HepG2 (cell line): ENCODE data around the gene SECTM1. TPM values are rescaled to one million over a fixed set of nuclear protein-coding genes. Genes with fewer than 3 reads are reported as not detected.

Source experiments
- ATF5 ChIP-seq: sonication (generic); formaldehyde crosslinking; IDR thresholded peaks from 2 replicates; pipeline ENCODE4 v1.4.0; 2020; ENCODE audit warnings: mild to moderate bottlenecking, low read depth, missing genetic modification reagents
- EED ChIP-seq: sonication (generic); formaldehyde crosslinking; IDR thresholded peaks from 2 replicates; pipeline ENCODE4 v1.5.0; 2020; ENCODE audit warnings: mild to moderate bottlenecking, missing genetic modification reagents
- KDM4B ChIP-seq: sonication (generic); formaldehyde crosslinking; IDR thresholded peaks from 2 replicates; pipeline ENCODE4 v1.4.0; 2020; ENCODE audit warnings: missing genetic modification reagents
- PAXIP1 ChIP-seq: sonication (generic); formaldehyde crosslinking; conservative IDR thresholded peaks from 2 replicates; pipeline ENCODE4 v1.4.0; 2020; ENCODE audit warnings: mild to moderate bottlenecking, missing genetic modification reagents, moderate library complexity
- RXRA ChIP-seq: sonication (generic); formaldehyde crosslinking; IDR thresholded peaks from 2 replicates; pipeline ENCODE4 v1.5.1; 2020; ENCODE audit warnings: missing genetic modification reagents
- SMARCC2 ChIP-seq: fragments of 450-650 bp; IDR thresholded peaks from 2 replicates; pipeline ENCODE4 v1.6.1; 2017; ENCODE audit warnings: antibody characterized with exemption, mild to moderate bottlenecking
- SNAPC2 ChIP-seq: sonication (generic); formaldehyde crosslinking; IDR thresholded peaks from 2 replicates; pipeline ENCODE4 v1.8.1; 2022; ENCODE audit warnings: mild to moderate bottlenecking, missing genetic modification reagents
- TCF7L2 ChIP-seq: IDR thresholded peaks from 2 replicates; pipeline ENCODE4 v1.6.1; 2011; ENCODE audit warnings: mild to moderate bottlenecking, low read depth, low read length, moderate library complexity
- TFE3 ChIP-seq: IDR thresholded peaks from 2 replicates; pipeline ENCODE4 v1.6.1; 2016
- THAP11 ChIP-seq: IDR thresholded peaks from 2 replicates; pipeline ENCODE4 v1.6.1; 2016; ENCODE audit warnings: missing biosample characterization, missing genetic modification reagents
- THAP7 ChIP-seq: sonication (generic); formaldehyde crosslinking; IDR thresholded peaks from 2 replicates; pipeline ENCODE4 v1.8.1; 2023; ENCODE audit warnings: mild to moderate bottlenecking, missing genetic modification reagents
- THAP9 ChIP-seq: sonication (generic); formaldehyde crosslinking; IDR thresholded peaks from 2 replicates; pipeline ENCODE4; 2020; ENCODE audit warnings: missing genetic modification reagents, mild to moderate bottlenecking, borderline replicate concordance
- TMF1 ChIP-seq: sonication (generic); formaldehyde crosslinking; IDR thresholded peaks from 2 replicates; pipeline ENCODE4 v1.8.1; 2022; ENCODE audit warnings: low read depth, missing genetic modification reagents
- ZFY ChIP-seq: sonication (generic); formaldehyde crosslinking; IDR thresholded peaks from 2 replicates; pipeline ENCODE4 v1.4.0; 2020; ENCODE audit warnings: missing genetic modification reagents
- ZNF7 ChIP-seq: IDR thresholded peaks from 2 replicates; pipeline ENCODE4 v1.6.1; 2016; ENCODE audit warnings: missing biosample characterization, missing genetic modification reagents
- ZNF770 ChIP-seq: sonication (generic); formaldehyde crosslinking; IDR thresholded peaks from 2 replicates; pipeline ENCODE4 v1.5.0; 2020; ENCODE audit warnings: mild to moderate bottlenecking, missing genetic modification reagents
- ZNF773 ChIP-seq: sonication (generic); formaldehyde crosslinking; IDR thresholded peaks from 2 replicates; pipeline ENCODE4 v1.4.0; 2020; ENCODE audit warnings: missing genetic modification reagents, borderline replicate concordance
- polyA plus RNA-seq, 8 experiments: library from polyadenylated mRNA; depleted of rRNA in 3 of 8; stranded (reverse) in 7 of 8; unstranded in 1 of 8; fragments of >200 nt; fragmentation: Illumina TruSeq in 4 of 8; extraction: Trizol in 4 of 8; gene quantifications; 2 replicates each; pipeline versions ENCODE4 v1.2.1 to v1.2.3, GENCODE V29; 2011 to 2016; ENCODE audit warnings: low read depth in 4 of 8, missing spikeins in 1 of 8, mixed read lengths in 1 of 8; ENCODE audit not compliant: insufficient read depth in 1 of 8
- total RNA-seq, 5 experiments: library from RNA; depleted of rRNA; stranded (reverse); fragments of >200 nt; fragmentation: Illumina TruSeq; extraction: Trizol; gene quantifications; 2 replicates each; pipeline ENCODE4 v1.2.3, GENCODE V29; 2016; ENCODE audit warnings: low read depth in 1 of 5

SECTM1 gene
- total and polyA plus RNA-seq, 2 of the 13 experiments (the other 11 are each of a cell fraction or from before 2014, with no cell fraction given): 3.5 to 5.3 TPM

GRCh38 chr17:82317394-82318168, 16.0 kb downstream of the SECTM1 start, which contains the start of gene CD7 (continued):
- TF ChIP-seq ATF5 (CRISPR knock-in tag): no peak
- peak; percentile 73 for TF ChIP-seq RXRA (CRISPR knock-in tag)
- TF ChIP-seq TCF7L2: no peak
- TF ChIP-seq THAP9 (CRISPR knock-in tag): peak; percentile 20; the same call in 1 of the 2 replicates
- no peak for TF ChIP-seq EED
- TF ChIP-seq TFE3 (CRISPR knock-in tag): no peak; the same call in 1 of the 2 replicates
- TF ChIP-seq THAP11 (CRISPR knock-in tag): no peak
- no peak for TF ChIP-seq KDM4B (CRISPR knock-in tag)
- peak; percentile 76 for TF ChIP-seq ZFY (CRISPR knock-in tag)
- TF ChIP-seq PAXIP1 (CRISPR knock-in tag): peak; percentile 67; the same call in 1 of the 2 replicates
- TF ChIP-seq TMF1 (CRISPR knock-in tag): no peak; the same call in 1 of the 2 replicates
- TF ChIP-seq ZNF7 (CRISPR knock-in tag): no peak
- no peak for TF ChIP-seq SNAPC2 (CRISPR knock-in tag)
- TF ChIP-seq ZNF773 (CRISPR knock-in tag): no peak
- TF ChIP-seq ZNF770 (CRISPR knock-in tag): no peak; the same call in 1 of the 2 replicates
- TF ChIP-seq SMARCC2: no peak
- TF ChIP-seq THAP7 (CRISPR knock-in tag): 0 out of 2 replicates have a peak, but pooled peaks have one; percentile 21
